GF-D8 (cell line): Measurements from ENCODE around the gene CHSY3.
"Not testable (repeated sequence)": the region's sequence is repeated elsewhere in the genome, so short reads cannot be mapped to it uniquely, and the experiment has no call there.

Experiments used
- DNase-seq: peaks from one replicate; lab custom pipeline; 2025; lab: John Stamatoyannopoulos, UW

CHSY3 gene

DNA sequence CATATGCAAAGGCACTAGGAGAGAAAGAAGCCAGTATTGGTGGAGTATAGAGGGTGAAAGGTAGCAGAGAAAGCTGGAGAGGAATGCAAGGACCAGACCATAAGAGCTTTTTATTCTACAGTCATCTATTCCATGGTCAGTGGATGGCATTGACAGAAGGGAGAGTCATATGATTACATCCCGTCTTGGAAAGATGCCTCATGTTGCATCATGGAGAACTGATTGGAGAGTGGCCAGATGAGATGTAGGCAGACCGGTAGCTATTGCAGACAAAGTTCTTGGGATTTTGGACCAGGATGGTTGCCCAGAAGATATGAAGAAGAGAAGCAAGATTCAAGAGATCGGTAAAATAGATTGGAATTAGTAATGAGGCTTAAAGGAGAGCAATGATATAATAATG, 260.7 kb downstream of the CHSY3 start:
- DNase-seq, result no peak

DNA sequence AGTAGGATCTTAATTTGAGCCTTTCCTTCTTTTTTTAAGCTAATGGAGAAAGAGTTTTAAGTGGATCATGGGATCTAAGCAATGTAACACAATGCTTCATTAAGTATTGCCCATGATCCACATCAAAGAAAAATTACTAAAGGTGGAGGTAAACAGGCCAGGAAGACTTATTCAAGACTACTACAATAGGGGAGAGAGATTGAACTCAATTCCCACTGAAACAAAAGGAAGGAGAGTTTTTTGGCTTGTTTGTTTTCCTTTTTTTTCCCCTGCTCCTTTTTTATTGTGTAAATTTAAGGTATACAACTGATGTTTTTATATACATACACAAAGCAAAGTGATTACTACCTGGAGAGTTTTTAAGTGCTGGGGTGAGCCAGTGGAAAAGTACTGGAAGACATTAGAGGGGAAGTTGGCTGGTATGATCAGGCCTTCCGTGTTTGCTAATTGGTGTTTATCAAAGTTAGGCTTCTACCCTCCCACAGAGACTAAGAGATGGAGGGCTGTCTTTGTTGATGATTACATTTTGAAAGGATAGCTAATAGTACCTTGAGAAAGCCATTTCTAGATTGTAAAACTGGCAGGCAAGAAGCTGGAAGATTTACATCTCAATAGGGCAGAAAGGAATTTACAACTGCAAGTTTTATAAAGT, 262.7 kb downstream of the CHSY3 start:
- no peak for DNase-seq

DNA sequence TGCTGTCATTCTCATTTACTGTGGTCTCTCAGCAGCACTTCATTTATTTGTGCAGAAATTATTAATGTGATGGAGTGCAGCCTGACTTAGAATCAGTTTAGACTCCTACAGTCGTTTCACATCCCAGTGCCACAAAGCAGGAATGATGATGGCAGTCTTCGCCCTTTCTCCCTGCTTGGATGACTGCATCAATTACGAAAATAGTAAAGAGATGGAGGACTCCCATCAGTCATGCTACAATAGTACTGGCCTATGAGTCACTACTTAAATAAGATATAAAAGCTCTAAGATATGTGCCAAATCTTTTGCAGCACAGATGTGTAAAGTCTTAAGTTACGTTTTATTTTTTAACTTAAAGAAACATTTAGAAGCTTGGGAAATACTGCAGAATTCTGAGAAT, 263.9 kb downstream of the CHSY3 start:
- DNase-seq, result no peak

DNA sequence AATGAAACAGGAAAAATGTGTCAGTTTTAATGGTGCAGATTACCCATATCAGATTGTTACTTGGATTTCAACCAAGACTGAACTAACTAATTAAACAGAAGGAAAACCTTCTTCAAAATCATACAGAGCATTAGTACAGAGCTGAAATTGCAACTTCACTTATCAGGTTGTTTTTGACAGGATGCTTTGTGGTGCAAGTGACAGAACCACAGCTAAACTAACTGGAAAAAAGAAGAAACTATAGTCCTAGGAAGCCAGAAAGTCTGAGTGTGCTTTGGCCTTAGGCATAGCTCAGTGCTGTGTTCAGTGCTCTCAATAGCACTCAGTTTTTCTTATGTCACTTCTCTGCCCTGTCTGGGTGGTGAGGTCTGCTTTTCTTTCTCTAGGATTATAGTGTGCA, 267.4 kb downstream of the CHSY3 start:
- DNase-seq, result no peak

DNA sequence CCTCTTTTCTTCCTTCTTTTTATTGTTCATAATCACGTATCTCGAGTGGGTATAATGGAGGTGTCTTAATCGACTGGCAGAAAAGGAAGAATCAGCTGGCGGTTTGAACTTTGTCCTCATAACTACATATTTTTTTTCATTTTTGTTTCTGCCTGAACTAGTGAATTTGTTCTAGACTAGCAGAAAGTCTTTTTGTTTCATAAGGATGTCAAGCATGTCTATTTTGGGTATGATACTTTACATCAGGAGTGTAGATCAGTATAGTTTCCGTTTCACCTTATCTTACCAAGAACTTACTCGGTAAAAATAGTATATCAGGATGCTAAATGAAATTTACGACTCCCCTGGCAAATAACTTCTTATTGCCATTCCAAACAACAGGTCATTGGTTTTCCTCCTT, 278.9 kb downstream of the CHSY3 start:
- no peak for DNase-seq

DNA sequence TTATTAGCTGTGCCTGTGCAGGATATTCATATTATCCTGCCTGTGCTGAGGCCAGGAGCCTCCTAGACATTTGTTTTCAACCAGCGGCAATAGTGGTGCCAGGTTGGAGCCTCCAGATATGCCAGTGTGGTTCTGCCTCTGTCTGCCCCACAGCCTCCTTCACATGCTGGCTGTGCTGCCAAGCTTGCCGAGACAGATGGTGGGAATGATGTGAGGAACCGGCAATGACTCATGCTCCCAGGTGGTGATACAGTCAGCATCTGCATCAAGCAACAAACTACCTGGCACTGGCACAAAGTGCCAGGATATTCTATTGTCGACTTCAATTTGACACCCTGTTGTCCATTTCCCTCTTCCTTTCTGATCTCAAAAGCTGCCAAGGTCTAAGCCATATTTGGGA, 285.7 kb downstream of the CHSY3 start:
- DNase-seq, result no peak

DNA sequence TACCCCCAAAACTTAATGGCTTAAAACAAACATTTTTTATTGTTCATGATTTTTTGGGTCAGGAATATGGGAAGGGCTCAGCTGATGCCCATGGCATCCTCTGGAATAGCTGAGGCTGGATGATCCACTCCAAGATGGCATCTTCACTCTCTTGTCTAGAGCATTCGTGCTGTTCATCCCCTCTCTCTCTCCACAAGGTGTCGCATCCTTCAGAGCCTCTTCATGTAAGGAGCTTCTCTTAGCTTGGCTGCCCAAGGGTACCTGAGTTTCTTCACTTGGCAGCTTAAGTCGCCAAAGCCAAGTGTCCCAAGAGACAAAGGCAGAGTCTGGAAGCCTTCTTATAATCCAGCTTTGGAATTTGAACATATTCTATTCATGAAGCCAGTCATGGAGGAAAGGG, 294.7 kb downstream of the CHSY3 start:
- DNase-seq, result no peak

DNA sequence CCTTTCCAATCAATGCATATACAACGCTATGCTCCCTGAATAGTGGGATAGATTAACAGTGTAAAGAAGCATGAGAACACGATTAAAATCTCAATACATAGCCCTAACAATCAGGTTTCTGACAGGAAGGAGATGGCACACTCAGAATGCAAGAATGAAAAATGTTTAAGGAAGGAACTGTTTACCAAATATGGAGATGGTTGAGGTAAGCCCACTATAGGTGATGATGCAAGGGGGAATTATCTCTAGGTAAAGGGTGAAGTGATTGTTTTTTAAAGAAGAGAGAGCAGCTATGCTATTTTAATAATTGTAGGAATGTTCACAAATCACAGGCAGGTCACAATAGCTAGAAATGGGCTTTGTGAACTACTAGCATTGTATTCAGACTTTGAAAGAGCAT, 302.4 kb downstream of the CHSY3 start:
- DNase-seq, result no peak

DNA sequence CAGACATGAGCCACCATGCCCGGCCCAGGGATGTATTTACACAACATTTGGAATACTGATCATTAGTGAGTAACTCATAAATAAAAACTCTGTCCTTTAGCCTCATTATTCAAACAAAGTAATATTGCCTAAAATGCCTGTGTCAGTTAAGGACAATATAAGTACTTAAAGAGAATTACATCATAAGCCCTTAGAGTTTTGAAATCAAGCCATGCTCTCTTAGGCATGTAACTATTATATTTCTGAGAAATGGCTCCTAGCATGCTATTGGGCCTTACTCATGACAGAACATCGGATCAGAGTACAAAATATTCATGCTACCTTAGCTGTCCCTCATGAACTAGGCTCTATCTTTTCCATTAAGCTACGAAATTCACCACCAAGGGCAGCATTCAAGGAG, 309.3 kb downstream of the CHSY3 start:
- no peak for DNase-seq

DNA sequence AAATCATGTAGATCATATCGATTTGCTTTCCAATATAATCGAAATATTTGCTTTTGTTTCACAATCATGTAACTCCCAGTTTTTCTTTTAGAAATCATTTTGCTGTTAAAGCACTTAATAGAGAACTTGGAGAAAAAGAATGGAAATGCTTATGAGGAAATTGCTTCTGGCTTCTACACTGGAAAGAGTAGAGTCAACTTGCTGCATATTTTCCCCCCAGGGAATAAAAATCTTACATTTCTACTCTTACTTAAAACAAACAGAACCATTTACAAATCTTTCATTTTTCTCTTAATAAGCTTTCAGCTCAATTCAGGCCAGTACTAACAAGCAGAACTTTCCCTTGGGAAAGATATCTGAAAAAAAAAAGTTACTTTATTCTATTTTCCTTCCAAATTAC, 312.0 kb downstream of the CHSY3 start:
- DNase-seq, result no peak

DNA sequence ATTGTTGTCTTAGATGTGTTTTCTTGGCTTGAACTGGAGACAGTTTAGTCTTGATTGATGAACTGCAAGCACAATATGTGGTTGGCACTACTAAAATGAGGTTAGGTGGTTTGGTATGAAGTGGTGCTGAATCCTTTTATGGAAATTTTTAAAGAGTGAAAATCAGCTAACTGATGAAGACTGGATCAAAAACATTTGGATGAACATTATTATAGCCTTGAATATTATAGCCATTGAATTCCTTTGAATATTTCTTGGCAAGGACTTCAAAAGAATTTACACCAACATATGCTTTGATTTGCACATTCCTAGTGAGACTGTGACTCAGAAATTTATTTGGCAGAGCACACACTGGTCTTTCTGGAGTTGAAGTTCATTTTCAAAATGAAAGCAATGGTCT, 318.3 kb downstream of the CHSY3 start:
- no peak for DNase-seq

DNA sequence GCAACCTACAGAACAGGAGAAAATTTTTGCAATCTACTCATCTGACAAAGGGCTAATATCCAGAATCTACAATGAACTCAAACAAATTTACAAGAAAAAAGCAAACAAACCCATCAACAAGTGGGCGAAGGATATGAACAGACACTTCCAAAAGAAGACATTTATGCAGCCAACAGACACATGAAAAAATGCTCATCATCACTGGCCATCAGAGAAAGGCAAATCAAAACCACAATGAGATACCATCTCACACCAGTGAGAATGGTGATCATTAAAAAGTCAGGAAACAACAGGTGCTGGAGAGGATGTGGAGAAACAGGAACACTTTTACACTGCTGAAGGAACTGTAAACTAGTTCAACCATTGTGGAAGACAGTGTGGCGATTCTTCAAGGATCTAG, 322.3 kb downstream of the CHSY3 start:
- DNase-seq, result not testable (repeated sequence)

DNA sequence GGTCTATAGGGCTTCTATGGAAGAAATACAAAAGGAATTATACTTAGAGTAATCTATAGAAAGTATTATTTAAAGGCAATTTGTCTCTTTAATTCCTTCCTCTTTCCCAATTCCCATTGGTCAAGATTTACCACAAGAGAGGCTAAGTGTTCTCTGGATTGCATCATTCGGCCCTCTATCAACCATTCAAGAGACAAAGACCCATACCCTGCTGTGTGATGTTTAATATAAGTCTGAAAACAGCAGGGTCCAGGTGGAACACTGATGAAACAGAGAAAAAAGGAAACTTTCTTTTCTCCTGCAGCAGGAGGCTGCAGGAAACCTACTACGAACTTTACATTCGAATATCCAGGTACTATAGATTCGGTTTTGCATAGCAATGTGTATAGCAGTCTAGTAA, 323.4 kb downstream of the CHSY3 start:
- no peak for DNase-seq

DNA sequence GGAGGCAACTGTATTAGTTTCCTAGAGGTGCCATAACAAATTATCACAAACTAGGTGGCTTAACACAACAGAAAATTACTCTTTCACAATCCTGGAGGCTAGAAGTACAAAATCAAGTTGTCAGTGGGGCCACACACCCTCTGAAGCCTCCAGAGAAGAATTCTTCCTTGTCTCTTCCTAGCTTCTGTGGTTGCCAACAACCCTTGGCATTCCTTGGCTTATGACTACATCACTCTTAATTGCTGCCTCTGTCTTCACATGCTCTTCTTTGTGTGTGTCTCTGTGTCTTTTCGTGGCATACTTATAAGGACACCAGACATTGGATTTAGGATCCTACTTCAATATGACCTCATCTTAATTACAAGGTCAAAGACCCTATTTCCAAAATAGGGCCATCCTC, 327.5 kb downstream of the CHSY3 start:
- DNase-seq, result no peak

DNA sequence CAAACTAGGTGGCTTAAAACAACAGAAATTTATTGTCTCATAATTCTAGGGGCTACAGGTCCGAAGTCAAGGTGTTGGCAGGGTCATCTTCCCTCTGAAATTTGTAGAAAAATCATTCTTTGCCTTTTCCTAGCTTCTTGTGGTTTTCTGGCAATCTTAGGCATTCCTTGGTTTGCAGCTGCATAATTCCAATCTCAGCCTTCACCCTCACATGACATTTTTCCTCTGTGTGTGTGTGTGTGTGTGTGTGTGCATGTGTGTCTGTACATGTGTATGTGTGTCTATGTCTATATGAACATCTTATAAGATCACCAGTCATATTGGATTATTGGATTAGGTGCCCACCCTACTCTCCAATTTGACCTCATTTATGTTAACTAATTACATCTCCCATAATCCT, 330.6 kb downstream of the CHSY3 start:
- DNase-seq, result no peak
